ENCODE measurements around the gene SV2A.

GRCh38 chr1:149929856-149930255 lies 12.2 kb upstream of the SV2A start:
- TF ChIP-seq CTCF (IDR thresholded peaks at IDR 0.05): no peak
- TF ChIP-seq EP300 (IDR thresholded peaks at IDR 0.05): no peak
- TF ChIP-seq POLR2A (IDR thresholded peaks at IDR 0.05): no peak
